GM21360 (cell line): ENCODE measurements around the gene BSND.

Experiments
- ATAC-seq: cut with Tn5 transposase; IDR thresholded peaks from one replicate; pipeline ENCODE4 v1.9.1; 2021; ENCODE audit warnings: mild to moderate bottlenecking, moderate library complexity; ENCODE audit not compliant: unreplicated experiment

BSND gene

GRCh38 chr1:54990916-54991315 is 7.8 kb upstream of the BSND start:
- no peak for ATAC-seq

- no peak for ATAC-seq
Measured at GRCh38 chr1:54991939-54992338, 6.8 kb upstream of the BSND start.

- ATAC-seq = no peak
Measured at GRCh38 chr1:54993140-54993539, 5.6 kb upstream of the BSND start.

GRCh38 chr1:54994355-54994990 is 4.3 kb upstream of the BSND start:
- no peak for ATAC-seq

- ATAC-seq = no peak
Measured at GRCh38 chr1:54995013-54995760, 3.5 kb upstream of the BSND start.

- ATAC-seq = no peak
Measured at GRCh38 chr1:54995835-54996234, 2.9 kb upstream of the BSND start.

- peak; percentile 78 for ATAC-seq
Measured at GRCh38 chr1:54996359-54996868, 2.3 kb upstream of the BSND start.

GRCh38 chr1:54996869-54997710 is 1.6 kb upstream of the BSND start:
- ATAC-seq = no peak

- ATAC-seq = no peak
Measured at GRCh38 chr1:54997711-54997986, 1.1 kb upstream of the BSND start.

- no peak for ATAC-seq
Measured at GRCh38 chr1:54998100-54998499, 633 bp upstream of the BSND start.

GRCh38 chr1:55000110-55001085 is 1.7 kb downstream of the BSND start:
- ATAC-seq = no peak

GRCh38 chr1:55001311-55001710 is 2.6 kb downstream of the BSND start:
- no peak for ATAC-seq

- no peak for ATAC-seq
Measured at GRCh38 chr1:55002686-55003085, 4.0 kb downstream of the BSND start.

- no peak for ATAC-seq
Measured at GRCh38 chr1:55005351-55006140, 6.8 kb downstream of the BSND start.

GRCh38 chr1:55006931-55007330 is 8.2 kb downstream of the BSND start:
- ATAC-seq = no peak

- no peak for ATAC-seq
Measured at GRCh38 chr1:55007625-55008024, 8.9 kb downstream of the BSND start.

- ATAC-seq = no peak
Measured at GRCh38 chr1:55010194-55010886, 11.6 kb downstream of the BSND start.

GRCh38 chr1:55010887-55011217 is 12.1 kb downstream of the BSND start:
- no peak for ATAC-seq

- no peak for ATAC-seq
Measured at GRCh38 chr1:55012661-55013060, 13.9 kb downstream of the BSND start.
